K562 (cell line): ENCODE data around the gene INO80C. TPM values are rescaled to one million over a fixed set of nuclear protein-coding genes. Genes with fewer than 3 reads are reported as not detected.

Experiments
- ATAC-seq: fragments of 200-7000 bp; cut with Tn5 transposase; 3 replicates; pipeline ENCODE4 v1.9.1; 2020; ENCODE audit warnings: moderate library complexity
- BruUV-seq: library from RNA; stranded (reverse); fragments of 400-500 nt; replicated peaks from 2 replicates; lab custom pipeline; 2021; lab: Mats Ljungman, UMichigan
- CTCF ChIA-PET: fragments of 300-600 bp; formaldehyde crosslinking; extraction: SDS; loops from one replicate; lab custom pipeline; 2021; ENCODE audit warnings: low intra/inter-chr PET ratio; lab: Yijun Ruan, JAX
- POLR2A ChIA-PET: fragments of 300-600, 350-650 bp; sonication (Branson Sonifier 250); formaldehyde crosslinking; extraction: SDS; loops from one replicate; lab custom pipeline; 2021; ENCODE audit warnings: antibody characterized with exemption, inconsistent platforms; lab: Yijun Ruan, JAX
- DNase-seq, 4 experiments: peaks; one replicate each; pipeline versions ENCODE4 v3.0.0 to v3.0.0-alpha.2; 2011 to 2018; ENCODE audit warnings: low spot score in 3 of 4, mixed read lengths in 3 of 4; ENCODE audit errors: extremely low read depth in 1 of 4
- FAIRE-seq: peaks from 2 replicates; lab custom pipeline; 2011; peaks lifted over from hg19 to GRCh38; lab: Jason Lieb, UNC
- H2AFZ ChIP-seq: 2 replicates; pipeline ENCODE4 v1.6.0; 2011; ENCODE audit warnings: low read depth, low read length, control low read depth, inconsistent platforms
- H3K27ac ChIP-seq: fragments of 200-600 bp; 3 replicates; pipeline ENCODE4 v1.8.0; 2011; ENCODE audit warnings: low read depth, mild to moderate bottlenecking, control low read depth, inconsistent platforms, low read length, moderate library complexity, mixed read lengths; ENCODE audit errors: extremely low read depth
- H3K27me3 ChIP-seq, 2 experiments: fragments of 300-600 bp in 1 of 2; 2 replicates in 1 of 2; 3 replicates in 1 of 2; pipeline versions ENCODE4 v1.6.0 to v1.8.0; 2011; ENCODE audit warnings: inconsistent platforms in 2 of 2, low read length in 2 of 2, mild to moderate bottlenecking in 1 of 2, mixed read lengths in 1 of 2, moderate library complexity in 1 of 2; ENCODE audit not compliant: control insufficient read depth in 2 of 2, insufficient read depth in 2 of 2
- H3K36me3 ChIP-seq: fragments of 300-600 bp; 3 replicates; pipeline ENCODE4 v1.8.0; 2011; ENCODE audit warnings: mild to moderate bottlenecking, low read length, inconsistent platforms; ENCODE audit not compliant: control insufficient read depth, insufficient read depth
- H3K4me1 ChIP-seq, 2 experiments: fragments of 200-600 bp in 1 of 2; replicated peaks in 1 of 2; 2 replicates in 1 of 2; 3 replicates in 1 of 2; pipeline versions ENCODE4 v1.5.1 to v1.8.0; 2011; ENCODE audit warnings: inconsistent platforms in 2 of 2, low read length in 2 of 2, mild to moderate bottlenecking in 1 of 2, mixed read lengths in 1 of 2, moderate library complexity in 1 of 2; ENCODE audit not compliant: control insufficient read depth in 2 of 2, insufficient read depth in 2 of 2
- H3K4me2 ChIP-seq: 2 replicates; pipeline ENCODE4 v1.6.1; 2011; ENCODE audit warnings: low read length, control low read depth, inconsistent platforms, mixed read lengths; ENCODE audit not compliant: insufficient read depth
- H3K4me3 ChIP-seq: fragments of 200-600 bp; sonication (generic), shearing (Covaris generic); 2 replicates; pipeline ENCODE4 v1.5.1; 2016; ENCODE audit warnings: control low read depth, inconsistent platforms
- H3K79me2 ChIP-seq: fragments of 200-600 bp; 3 replicates; pipeline ENCODE4 v1.8.0; 2011; ENCODE audit warnings: low read length, inconsistent platforms; ENCODE audit not compliant: control insufficient read depth, insufficient read depth
- H3K9ac ChIP-seq, 2 experiments: 2 replicates each; pipeline versions ENCODE4 v1.6.0 to v1.6.1; 2011; ENCODE audit warnings: low read depth in 2 of 2, low read length in 2 of 2, control low read depth in 1 of 2, inconsistent platforms in 1 of 2, mild to moderate bottlenecking in 1 of 2, mixed read lengths in 1 of 2; ENCODE audit not compliant: insufficient read depth in 1 of 2
- H3K9me1 ChIP-seq: one replicate; pipeline ENCODE4 v1.6.0; 2011; ENCODE audit warnings: inconsistent platforms, mild to moderate bottlenecking, low read length, moderate library complexity; ENCODE audit not compliant: control insufficient read depth, insufficient read depth
- H3K9me3 ChIP-seq: replicated peaks from 2 replicates; pipeline ENCODE4 v1.5.1; 2011; ENCODE audit warnings: low read depth, low read length, inconsistent platforms; ENCODE audit not compliant: control insufficient read depth, insufficient read depth
- H4K20me1 ChIP-seq: replicated peaks from 2 replicates; pipeline ENCODE4 v1.6.1; 2011; ENCODE audit warnings: low read length, inconsistent platforms, mixed read lengths; ENCODE audit not compliant: control insufficient read depth, insufficient read depth
- CTCF ChIP-seq, 3 experiments: IDR thresholded peaks in 2 of 3; conservative IDR thresholded peaks in 1 of 3; 2 replicates each; pipeline ENCODE4 v1.5.1; 2011 to 2012; ENCODE audit warnings: low read length in 3 of 3, mild to moderate bottlenecking in 3 of 3, control low read depth in 2 of 3, improper control_type of control experiment in 1 of 3, inconsistent platforms in 1 of 3, low read depth in 1 of 3, mixed read lengths in 1 of 3, moderate library complexity in 1 of 3; ENCODE audit not compliant: insufficient read depth in 2 of 3
- ELK1 ChIP-seq: sonication (generic); formaldehyde crosslinking; IDR thresholded peaks from 2 replicates; pipeline ENCODE4 v1.8.1; 2022; ENCODE audit warnings: missing genetic modification reagents
- NFIC ChIP-seq: fragments of 450-650 bp; IDR thresholded peaks from 2 replicates; pipeline ENCODE4 v1.6.1; 2017; ENCODE audit warnings: mild to moderate bottlenecking, inconsistent platforms
- RAD21 ChIP-seq, 2 experiments: fragments of 250-450 bp in 1 of 2; fragments of 450-650 bp in 1 of 2; sonication (Bioruptor Pico) in 1 of 2; formaldehyde crosslinking in 1 of 2; IDR thresholded peaks in 1 of 2; conservative IDR thresholded peaks in 1 of 2; 2 replicates each; pipeline versions ENCODE4 v1.4.0 to v1.8.0; 2020 to 2022; ENCODE audit warnings: mild to moderate bottlenecking in 2 of 2, moderate library complexity in 1 of 2
- WGBS: fragments of 100-300 bp; shearing (Covaris generic); methylation state at CpG from one replicate; pipeline ENCODE4 v1.1.6; 2016; ENCODE audit warnings: low coverage, mixed read lengths; ENCODE audit not compliant: insufficient coverage; ENCODE audit errors: missing lambda C conversion rate; 5-methylcytosine and 5-hydroxymethylcytosine counted together
- in situ Hi-C: fragments of 300-500 bp; cut with MboI; formaldehyde crosslinking; loops from 4 replicates; pipeline ENCODE4 v1.15.0; 2018; ENCODE audit warnings: inconsistent platforms, mixed read lengths
- intact Hi-C: fragments of 100-400 bp; cut with micrococcal nuclease; formaldehyde crosslinking; loops from 2 replicates; pipeline ENCODE4 v1.14.2; 2022
- polyA plus RNA-seq, 8 experiments: library from polyadenylated mRNA; depleted of rRNA in 4 of 8; stranded (reverse) in 5 of 8; unstranded in 3 of 8; fragments of >200 nt; fragmentation: Nextera tagmentation in 2 of 8; fragmentation: Illumina TruSeq in 1 of 8; extraction: Ambion mirVana in 2 of 8; extraction: Trizol in 1 of 8; gene quantifications; 2 replicates each; pipeline versions ENCODE4 v1.2.1 to v1.2.3, GENCODE V29; 2011 to 2014; ENCODE audit warnings: inconsistent platforms in 1 of 8, missing spikeins in 1 of 8
- total RNA-seq, 7 experiments: library from RNA; depleted of rRNA in 6 of 7; stranded (reverse); fragments of >200 nt in 6 of 7; fragmentation: Illumina TruSeq in 2 of 7; extraction: Trizol in 2 of 7; gene quantifications; 2 replicates each; pipeline versions ENCODE4 v1.2.1 to v1.2.3, GENCODE V29; 2011 to 2021; ENCODE audit warnings: low replicate concordance in 1 of 7
- TF ChIP-seq, protein P1 (sequence below), 2 experiments: fragments of 450-650 bp; formaldehyde crosslinking in 1 of 2; IDR thresholded peaks; 2 replicates each; pipeline versions ENCODE4 v1.4.0 to v1.6.1; 2014 to 2020; ENCODE audit warnings: mild to moderate bottlenecking in 2 of 2, borderline replicate concordance in 1 of 2, low read depth in 1 of 2

Gene INO80C
- total and polyA plus RNA-seq, 9 of the 15 experiments (the other 6 are each of a cell fraction or from before 2014, with no cell fraction given), result 14.3 to 53.3 (median 46.6) TPM

- Histone ChIP-seq H3K4me1 (peaks cover 3 to 21% of the 10 kb centered on the region in 2 experiments; a peak in 3 of 5 replicates), H3K36me3 (no peaks in the 10 kb centered on the region), H3K4me2 (no peak overlapping the region), H2AFZ (no peak overlapping the region), H4K20me1 (no peaks in the 10 kb centered on the region), H3K79me2 (no peaks in the 10 kb centered on the region), H3K9me3 (no peaks in the 10 kb centered on the region), H3K27ac (no peak overlapping the region), H3K9ac (no peak overlapping the region), H3K4me3 (no peak overlapping the region), H3K9me1 (no peaks in the 10 kb centered on the region), H3K27me3 (no peaks in the 10 kb centered on the region; a peak in 1 of 5 replicates)
- FAIRE-seq, result no peak
- no peak for DNase-seq
- ATAC-seq, result no peak
- in situ Hi-C loops, result no loop called here
- intact Hi-C loops, result no loop called here
- no TSS peak for BruUV-seq
- TF ChIP-seq ELK1 (CRISPR knock-in tag) (no peak), CTCF (IDR thresholded peaks at IDR 0.05 in 2 of 3, conservative IDR thresholded peaks at IDR 0.05 in 1 of 3; ENCODE audit: insufficient read depth in 2 of 3, low read depth in 1 of 3, low read length in 3 of 3) (peak; percentile 19 to 41 (median 34); a peak in 3 of 6 replicates), RAD21 (CRISPR knock-in tag; conservative IDR thresholded peaks at IDR 0.05 in 1 of 2, IDR thresholded peaks at IDR 0.05 in 1 of 2) (peak in 1 of 2 experiments; percentile 51; a peak in 3 of 4 replicates), NFIC (no peak)
- TF ChIP-seq, protein P1, sequence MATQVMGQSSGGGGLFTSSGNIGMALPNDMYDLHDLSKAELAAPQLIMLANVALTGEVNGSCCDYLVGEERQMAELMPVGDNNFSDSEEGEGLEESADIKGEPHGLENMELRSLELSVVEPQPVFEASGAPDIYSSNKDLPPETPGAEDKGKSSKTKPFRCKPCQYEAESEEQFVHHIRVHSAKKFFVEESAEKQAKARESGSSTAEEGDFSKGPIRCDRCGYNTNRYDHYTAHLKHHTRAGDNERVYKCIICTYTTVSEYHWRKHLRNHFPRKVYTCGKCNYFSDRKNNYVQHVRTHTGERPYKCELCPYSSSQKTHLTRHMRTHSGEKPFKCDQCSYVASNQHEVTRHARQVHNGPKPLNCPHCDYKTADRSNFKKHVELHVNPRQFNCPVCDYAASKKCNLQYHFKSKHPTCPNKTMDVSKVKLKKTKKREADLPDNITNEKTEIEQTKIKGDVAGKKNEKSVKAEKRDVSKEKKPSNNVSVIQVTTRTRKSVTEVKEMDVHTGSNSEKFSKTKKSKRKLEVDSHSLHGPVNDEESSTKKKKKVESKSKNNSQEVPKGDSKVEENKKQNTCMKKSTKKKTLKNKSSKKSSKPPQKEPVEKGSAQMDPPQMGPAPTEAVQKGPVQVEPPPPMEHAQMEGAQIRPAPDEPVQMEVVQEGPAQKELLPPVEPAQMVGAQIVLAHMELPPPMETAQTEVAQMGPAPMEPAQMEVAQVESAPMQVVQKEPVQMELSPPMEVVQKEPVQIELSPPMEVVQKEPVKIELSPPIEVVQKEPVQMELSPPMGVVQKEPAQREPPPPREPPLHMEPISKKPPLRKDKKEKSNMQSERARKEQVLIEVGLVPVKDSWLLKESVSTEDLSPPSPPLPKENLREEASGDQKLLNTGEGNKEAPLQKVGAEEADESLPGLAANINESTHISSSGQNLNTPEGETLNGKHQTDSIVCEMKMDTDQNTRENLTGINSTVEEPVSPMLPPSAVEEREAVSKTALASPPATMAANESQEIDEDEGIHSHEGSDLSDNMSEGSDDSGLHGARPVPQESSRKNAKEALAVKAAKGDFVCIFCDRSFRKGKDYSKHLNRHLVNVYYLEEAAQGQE (IDR thresholded peaks at IDR 0.05; ENCODE audit: borderline replicate concordance), result peak; percentile 38; the same call in 1 of the 2 replicates
- TF ChIP-seq, protein P1 (CRISPR knock-in tag; IDR thresholded peaks at IDR 0.05; ENCODE audit: low read depth), result no peak
- ChIA-PET CTCF (no interaction called here), POLR2A (interaction anchor here (0.8 to 1.0 kb wide), 2 partner anchors 14 to 97 kb away, joined by 3 to 4 read pairs; partner anchors contain the start of gene INO80C)
- 7% methylated on average over 1 of the region's 1 CpG for WGBS
These were observed 14.1 kb upstream of the INO80C start for GRCh38 chr18:35511833-35512232.
